ENCODE data around the gene GNG14. TPM values are rescaled to one million over a fixed set of nuclear protein-coding genes. Genes with fewer than 3 reads are reported as not detected.
"Not testable (repeated sequence)": the region's sequence is repeated elsewhere in the genome, so short reads cannot be mapped to it uniquely, and the experiment has no call there.

The GNG14 gene
- total RNA-seq, 1 experiment from 2014 or later = not detected

DNA sequence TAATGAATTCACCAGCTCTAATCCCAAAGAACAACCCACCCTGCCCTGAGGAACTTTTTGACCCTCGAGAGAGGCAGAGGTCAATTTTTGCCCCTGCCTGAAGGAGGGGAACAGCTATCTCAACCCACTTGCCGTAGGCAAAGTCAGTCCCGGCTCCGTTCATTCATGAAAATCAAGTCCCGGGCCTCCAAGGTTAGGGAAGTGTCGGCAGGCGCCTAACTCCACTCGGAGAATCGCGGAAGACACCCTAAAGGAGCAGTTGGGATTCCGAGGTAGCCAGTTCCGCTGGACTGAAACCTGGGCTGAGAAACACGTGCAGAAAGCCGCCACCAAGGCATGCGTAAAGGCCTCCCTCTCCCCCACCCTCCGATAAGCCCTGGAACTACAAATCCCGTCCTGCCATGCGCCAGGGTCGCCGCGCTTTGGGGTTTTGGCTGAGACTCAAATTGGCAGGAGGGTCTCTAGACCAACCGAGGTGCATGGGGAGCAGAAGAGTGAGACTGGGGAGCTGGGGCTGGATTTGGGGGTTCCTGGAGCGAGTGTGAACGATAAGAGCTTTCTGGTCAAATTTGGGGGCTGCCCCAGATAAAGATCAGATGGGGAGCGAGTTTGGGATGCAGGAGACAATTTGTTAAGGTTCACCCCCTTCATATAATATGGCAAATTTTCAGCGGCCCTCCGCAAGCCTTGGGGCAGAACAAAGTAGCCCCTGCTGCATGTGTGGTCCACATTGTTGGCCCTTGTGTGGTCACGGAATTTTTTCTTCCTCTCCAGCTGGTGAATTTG is 36.0 kb downstream of the GNG14 start, which contains the start of gene TNPO2:
TSS of gene TNPO2 (minus strand) at position 292 of the 786 bp plus-strand sequence. CDS start 2,955 bp downstream, outside the sequence.
- no peak for DNase-seq (ENCODE audit: low spot score)

DNA sequence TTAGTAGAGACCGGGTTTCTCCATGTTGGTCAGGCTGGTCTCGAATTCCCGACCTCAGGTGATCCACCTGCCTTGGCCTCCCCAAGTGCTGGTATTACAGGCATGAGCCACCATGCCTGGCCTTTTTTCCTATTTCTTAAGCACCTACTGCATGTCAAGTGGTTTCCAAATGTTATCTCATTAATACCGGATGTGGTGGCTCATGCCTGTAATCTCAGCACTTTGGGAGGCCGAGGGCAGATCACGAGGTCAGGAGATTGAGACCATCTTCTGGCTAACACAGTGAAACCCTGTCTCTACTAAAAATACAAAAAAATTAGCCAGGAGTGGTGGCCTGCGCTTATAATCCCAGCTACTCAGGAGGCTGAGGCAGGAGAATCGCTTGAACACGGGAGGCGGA is 37.8 kb downstream of the GNG14 start:
- DNase-seq (ENCODE audit: low spot score) = not testable (repeated sequence)

DNA sequence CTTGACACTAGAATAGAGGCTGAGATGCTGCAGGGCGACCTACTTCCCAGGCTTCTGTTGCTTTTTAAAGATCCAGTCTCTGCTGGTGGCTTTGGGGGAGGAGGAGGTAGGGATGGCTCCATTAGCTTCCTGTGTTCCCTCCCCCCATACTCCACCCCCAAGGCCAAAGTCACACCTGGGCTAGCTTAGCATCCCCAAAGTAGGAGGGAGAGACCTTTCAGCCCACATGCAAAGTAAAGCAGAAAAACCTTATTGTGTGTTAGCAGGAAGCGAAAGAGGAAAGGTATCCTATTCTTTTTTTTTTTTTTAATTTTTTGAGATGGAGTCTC is 39.2 kb downstream of the GNG14 start:
- DNase-seq (ENCODE audit: low spot score) = no peak

DNA sequence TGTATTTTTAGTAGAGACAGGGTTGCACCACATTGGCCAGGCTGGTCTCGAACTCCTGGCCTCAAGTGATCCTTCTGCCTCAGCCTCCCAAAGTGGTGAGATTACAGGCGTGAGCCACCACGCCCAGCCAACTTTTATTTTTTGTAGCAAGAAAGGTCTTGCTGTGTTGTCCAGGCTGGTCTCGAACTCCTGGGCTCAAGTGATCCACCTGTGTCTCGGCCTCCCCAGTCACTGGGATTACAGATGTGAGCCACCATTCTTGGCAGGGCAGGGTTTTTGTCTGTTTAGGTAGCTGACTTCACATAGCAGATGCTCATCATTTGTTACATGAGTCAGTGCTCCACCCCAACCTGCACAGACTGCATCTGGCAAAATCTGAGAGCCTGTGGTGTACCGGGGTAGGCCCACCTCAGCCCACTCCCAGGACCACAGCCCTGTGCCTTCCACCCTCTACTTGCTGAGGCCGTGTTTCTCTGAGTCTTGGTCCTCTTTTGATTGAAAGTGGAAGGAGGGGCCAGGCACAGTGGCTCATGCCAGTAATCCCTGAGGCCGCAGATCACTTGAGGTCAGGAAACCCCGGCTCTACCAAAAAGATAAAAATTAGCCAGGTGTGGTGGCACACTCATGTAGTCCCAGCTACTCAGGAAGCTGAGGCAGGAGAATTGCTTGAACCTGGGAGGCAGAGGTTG is 40.1 kb downstream of the GNG14 start:
- no peak for DNase-seq (ENCODE audit: low spot score)

DNA sequence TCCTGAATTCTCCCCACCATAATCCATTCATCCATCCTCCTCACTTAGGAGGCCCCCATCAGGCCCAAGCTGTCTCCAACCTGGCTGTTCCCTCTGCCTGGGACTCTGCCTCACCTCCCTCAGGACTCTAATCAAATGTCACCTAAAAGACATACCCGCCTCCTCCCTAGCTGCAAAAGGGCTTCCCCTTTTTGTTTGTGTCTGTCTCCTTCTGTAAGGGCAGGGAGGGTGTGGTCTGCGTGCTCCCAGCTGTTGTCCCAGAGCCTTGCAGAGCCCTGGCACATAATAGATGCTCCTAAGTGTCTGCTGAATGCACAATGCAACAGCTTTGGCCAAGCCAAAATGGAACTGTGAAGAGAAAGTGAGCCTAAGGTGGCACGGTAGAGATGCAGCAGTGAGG is 42.3 kb downstream of the GNG14 start:
- DNase-seq (ENCODE audit: low spot score) = no peak

DNA sequence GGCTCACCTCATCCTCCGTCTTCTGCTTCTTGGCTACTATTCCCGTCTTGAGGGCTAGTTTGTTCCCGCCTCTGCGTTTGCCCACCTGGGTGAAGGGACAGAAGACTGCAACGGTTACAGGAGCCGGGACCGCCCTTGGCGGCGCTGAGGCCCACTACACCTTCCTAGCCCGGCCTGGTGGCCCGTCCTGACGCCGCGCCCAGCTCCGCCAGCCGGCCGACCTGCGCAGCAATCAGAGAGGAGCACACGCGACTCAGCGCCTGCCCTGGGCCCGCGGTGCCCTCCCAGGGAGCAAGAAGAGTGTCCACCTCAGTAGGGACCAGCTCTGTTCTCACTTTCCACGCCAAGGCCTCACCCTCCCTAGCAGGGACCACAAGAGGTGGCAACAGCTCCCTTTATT is 43.5 kb downstream of the GNG14 start:
- no peak for DNase-seq (ENCODE audit: low spot score)

DNA sequence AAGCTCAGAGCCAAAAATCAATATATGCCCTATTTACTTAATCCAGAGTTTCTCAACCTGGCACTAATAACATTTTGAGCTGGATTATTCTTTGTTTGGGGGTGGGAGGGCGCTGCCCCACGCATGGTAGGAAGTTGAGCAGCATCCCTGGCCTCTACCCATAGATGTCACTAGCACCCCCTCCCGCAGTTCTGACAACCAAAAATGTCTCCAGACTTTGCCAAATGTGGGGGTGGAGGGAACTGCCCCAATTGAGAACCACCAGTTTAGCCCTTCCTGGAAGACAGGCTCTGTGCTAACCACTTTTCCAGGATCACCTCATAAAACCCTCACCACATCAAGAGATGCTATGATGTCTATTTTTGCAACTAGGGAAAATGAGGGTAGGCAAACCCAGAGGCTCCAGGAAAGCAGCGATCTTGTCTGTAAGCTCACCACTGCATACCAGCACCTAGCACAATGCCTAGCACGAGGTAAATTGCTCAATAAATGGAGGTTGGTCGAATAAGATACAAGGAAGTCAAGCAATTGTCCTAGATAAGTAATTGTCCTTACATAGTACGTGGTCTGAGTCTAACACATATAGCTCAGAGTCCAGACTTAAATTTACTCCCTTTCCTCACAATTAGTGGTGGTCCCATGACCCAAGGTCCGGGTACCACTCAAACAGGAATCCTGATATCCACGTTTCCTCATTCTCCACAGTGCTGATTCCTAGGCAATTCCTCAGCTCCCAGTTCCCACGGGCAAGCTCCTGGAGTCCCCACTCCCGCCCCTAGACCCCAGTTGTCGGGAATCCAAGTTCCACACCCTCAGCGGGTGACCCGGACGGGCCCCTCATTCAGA is 45.8 kb downstream of the GNG14 start:
- DNase-seq (ENCODE audit: low spot score) = peak; percentile 42

DNA sequence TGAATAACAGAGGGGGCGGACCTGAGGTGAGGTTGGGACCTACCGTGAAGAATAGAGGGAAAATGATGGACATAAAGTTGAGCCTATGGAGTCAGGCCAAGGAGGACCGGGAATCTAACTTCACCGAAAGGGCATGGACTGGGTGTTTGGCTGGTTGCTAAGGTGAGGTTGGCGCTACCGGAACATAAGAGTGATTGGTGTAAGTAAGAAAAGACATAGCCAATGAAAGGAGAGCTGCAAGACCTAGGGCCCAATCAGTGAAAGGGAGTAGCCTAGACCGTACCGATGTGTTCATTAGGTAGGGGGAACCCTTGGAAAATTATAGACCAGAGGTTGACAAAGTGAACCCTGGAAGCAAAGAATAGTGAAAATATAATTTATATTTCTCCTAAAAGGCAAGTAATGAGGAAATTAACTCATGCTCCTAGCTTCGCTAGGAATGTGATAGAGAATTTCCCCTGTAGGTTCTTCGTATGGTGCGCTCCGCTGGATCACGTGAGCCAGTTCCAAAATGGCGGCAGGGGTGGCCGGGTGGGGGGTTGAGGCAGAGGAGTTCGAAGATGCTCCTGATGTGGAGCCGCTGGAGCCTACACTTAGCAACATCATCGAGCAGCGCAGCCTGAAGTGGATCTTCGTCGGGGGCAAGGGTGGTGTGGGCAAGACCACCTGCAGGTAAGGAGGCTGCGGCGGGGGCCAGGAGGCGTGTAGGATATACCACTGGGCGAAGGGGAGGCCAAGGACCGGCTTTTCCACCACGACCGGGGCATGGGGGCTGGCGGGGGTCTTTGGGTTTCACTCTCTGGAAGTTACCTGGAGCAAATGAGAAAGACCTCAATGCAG is 49.4 kb downstream of the GNG14 start, which contains the start of gene GET3:
TSS of gene GET3 (plus strand) at position 503 of the 840 bp plus-strand sequence. CDS start at position 512, 9 bp downstream.
- peak; percentile 100 for DNase-seq (ENCODE audit: low spot score)

DNA sequence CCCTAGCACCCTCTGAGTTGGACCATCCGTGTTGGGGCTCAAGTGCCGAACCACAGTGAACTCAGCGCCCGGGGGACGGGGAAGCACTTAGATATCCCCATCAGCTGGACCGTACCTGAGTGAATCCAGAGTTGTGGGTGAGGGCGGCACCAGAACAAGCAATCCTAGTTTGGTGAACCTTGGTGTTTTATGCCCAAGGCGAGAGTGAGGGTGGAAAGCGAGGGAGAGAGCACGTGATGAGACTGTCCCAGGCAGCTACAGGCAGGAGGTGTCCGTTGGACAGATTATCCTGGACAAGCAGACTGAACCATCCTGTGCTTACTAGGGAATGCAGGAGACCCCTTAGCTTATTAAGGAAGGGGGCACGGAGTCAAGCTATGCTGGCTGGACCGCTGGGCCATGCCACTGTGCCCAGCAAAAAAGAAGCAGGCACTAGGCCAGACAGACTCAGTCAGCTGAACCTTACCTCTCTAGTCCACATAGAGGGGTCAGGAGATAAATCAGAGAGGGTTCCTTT is 50.1 kb downstream of the GNG14 start:
- no peak for DNase-seq (ENCODE audit: low spot score)

Other genes with a start within 250 kb of the GNG14 start
- 5.4 and 5.6 TPM in 2 replicates for gene ZNF443, start 247.0 kb upstream of the GNG14 start, total RNA-seq (2014; rRNA removed; shearing (Covaris generic))
- gene ZNF709, start 203.2 kb upstream of the GNG14 start, total RNA-seq (2014; rRNA removed; shearing (Covaris generic)) = 2.1 and 2.2 TPM in 2 replicates
- 6.7 TPM in 2 replicates for gene ZNF564, start 136.5 kb upstream of the GNG14 start, total RNA-seq (2014; rRNA removed; shearing (Covaris generic))
- 4.7 and 6.9 TPM in 2 replicates for gene ZNF490, start 77.2 kb upstream of the GNG14 start, total RNA-seq (2014; rRNA removed; shearing (Covaris generic))
- 10.5 and 29.2 TPM in 2 replicates for gene ZNF791, start 77.1 kb upstream of the GNG14 start, total RNA-seq (2014; rRNA removed; shearing (Covaris generic))
- gene MAN2B1, start 21.3 kb upstream of the GNG14 start, total RNA-seq (2014; rRNA removed; shearing (Covaris generic)) = 45.7 and 65.6 TPM in 2 replicates
- 14.9 and 15.1 TPM in 2 replicates for gene WDR83, start 21.2 kb upstream of the GNG14 start, total RNA-seq (2014; rRNA removed; shearing (Covaris generic))
- 132 and 170 TPM in 2 replicates for gene DHPS, start 6.1 kb upstream of the GNG14 start, total RNA-seq (2014; rRNA removed; shearing (Covaris generic))
- 16.7 and 21.8 TPM in 2 replicates for gene FBXW9, start 8.6 kb downstream of the GNG14 start, total RNA-seq (2014; rRNA removed; shearing (Covaris generic))
- gene TNPO2, start 35.9 kb downstream of the GNG14 start, total RNA-seq (2014; rRNA removed; shearing (Covaris generic)) = 9.3 and 14.5 TPM in 2 replicates
- 344 and 364 TPM in 2 replicates for gene TRIR, start 46.7 kb downstream of the GNG14 start, total RNA-seq (2014; rRNA removed; shearing (Covaris generic))
- gene GET3, start 49.5 kb downstream of the GNG14 start, total RNA-seq (2014; rRNA removed; shearing (Covaris generic)) = 198 and 212 TPM in 2 replicates
- gene BEST2, start 63.8 kb downstream of the GNG14 start, total RNA-seq (2014; rRNA removed; shearing (Covaris generic)) = not detected in 2 replicates
- 10.2 and 20.5 TPM in 2 replicates for gene HOOK2, start 87.6 kb downstream of the GNG14 start, total RNA-seq (2014; rRNA removed; shearing (Covaris generic))
- 79.1 and 85.7 TPM in 2 replicates for gene JUNB, start 103.5 kb downstream of the GNG14 start, total RNA-seq (2014; rRNA removed; shearing (Covaris generic))
- not detected in 2 replicates for gene PRDX2, start 113.8 kb downstream of the GNG14 start, total RNA-seq (2014; rRNA removed; shearing (Covaris generic))
- gene THSD8, start 114.1 kb downstream of the GNG14 start, total RNA-seq (2014; rRNA removed; shearing (Covaris generic)) = not detected in 2 replicates
- gene RNASEH2A, start 118.6 kb downstream of the GNG14 start, total RNA-seq (2014; rRNA removed; shearing (Covaris generic)) = 88.8 and 89.6 TPM in 2 replicates
- gene RTBDN, start 146.6 kb downstream of the GNG14 start, total RNA-seq (2014; rRNA removed; shearing (Covaris generic)) = 3.4 TPM in 1 of 2 replicates, not detected in the other
- gene MAST1, start 150.5 kb downstream of the GNG14 start, total RNA-seq (2014; rRNA removed; shearing (Covaris generic)) = 1.3 and 3.2 TPM in 2 replicates
- gene DNASE2, start 193.5 kb downstream of the GNG14 start, total RNA-seq (2014; rRNA removed; shearing (Covaris generic)) = 61.3 and 74.4 TPM in 2 replicates
- gene KLF1, start 199.2 kb downstream of the GNG14 start, total RNA-seq (2014; rRNA removed; shearing (Covaris generic)) = not detected in 2 replicates
- 25.0 and 25.8 TPM in 2 replicates for gene GCDH, start 203.2 kb downstream of the GNG14 start, total RNA-seq (2014; rRNA removed; shearing (Covaris generic))
- gene SYCE2, start 231.3 kb downstream of the GNG14 start, total RNA-seq (2014; rRNA removed; shearing (Covaris generic)) = 0.12 and 0.28 TPM in 2 replicates
- gene FARSA, start 245.7 kb downstream of the GNG14 start, total RNA-seq (2014; rRNA removed; shearing (Covaris generic)) = 98.2 and 99.1 TPM in 2 replicates